ENCODE measurements around the gene BCL2L13. TPM values are rescaled to one million over a fixed set of nuclear protein-coding genes. Genes with fewer than 3 reads are reported as not detected.

The BCL2L13 gene
- total RNA-seq, 6 experiments from 2014 or later, result 26.2 to 44.5 (median 37.3) TPM

- WGBS (ENCODE audit: insufficient coverage, low coverage, low lambda C conversion rate, missing lambda C conversion rate), result 89% methylated on average over 4 of the region's 5 CpGs
- H3K27me3 ChIP-seq, result no peaks in the 10 kb centered on the region
- intact Hi-C loops (cut with DNase I), result no loop called here
- ATAC-seq (no peak), DNase-seq (no peak)
- peaks cover 0 to 17% (median 0%) of the 10 kb centered on the region in 4 donors for H3K4me1 ChIP-seq
- H3K27ac ChIP-seq, result no peak overlapping the region
- H3K4me3 ChIP-seq, result no peak overlapping the region
- H3K9me3 ChIP-seq, result no peaks in the 10 kb centered on the region
- no peaks in the 10 kb centered on the region for H3K36me3 ChIP-seq
- no peak for TF ChIP-seq CTCF (IDR thresholded peaks at IDR 0.05)
- TF ChIP-seq POLR2A (IDR thresholded peaks at IDR 0.05), result no peak
These were observed 71.5 kb downstream of the BCL2L13 start for GRCh38 chr22:17710023-17710422.

- Histone ChIP-seq H3K27ac (no peak overlapping the region), H3K36me3 (no peaks in the 10 kb centered on the region), H3K9me3 (no peaks in the 10 kb centered on the region), H3K4me1 (peaks cover 0 to 7% (median 0%) of the 10 kb centered on the region in 4 donors), H3K4me3 (no peak overlapping the region), H3K27me3 (no peaks in the 10 kb centered on the region)
- intact Hi-C loops (cut with DNase I), result no loop called here
- no peak for ATAC-seq
- no peak for TF ChIP-seq POLR2A (IDR thresholded peaks at IDR 0.05)
- TF ChIP-seq CTCF (IDR thresholded peaks at IDR 0.05), result no peak
- 87% methylated on average over 2 of the region's 2 CpGs for WGBS (ENCODE audit: insufficient coverage, low coverage, low lambda C conversion rate, missing lambda C conversion rate)
- DNase-seq, result no peak
These were observed 73.9 kb downstream of the BCL2L13 start for GRCh38 chr22:17712441-17712840.

- TF ChIP-seq CTCF (IDR thresholded peaks at IDR 0.05), result no peak
- Histone ChIP-seq H3K27ac (no peak overlapping the region), H3K4me1 (no peaks in the 10 kb centered on the region), H3K4me3 (no peak overlapping the region), H3K27me3 (no peaks in the 10 kb centered on the region), H3K9me3 (no peaks in the 10 kb centered on the region), H3K36me3 (no peaks in the 10 kb centered on the region)
- DNase-seq (no peak), ATAC-seq (no peak)
- intact Hi-C loops (cut with DNase I), result no loop called here
- WGBS (ENCODE audit: insufficient coverage, low coverage, low lambda C conversion rate, missing lambda C conversion rate), result 80% methylated on average over 2 of the region's 3 CpGs
These were observed 78.0 kb downstream of the BCL2L13 start for GRCh38 chr22:17716529-17716928.

GRCh38 chr22:17717708-17718107, 79.2 kb downstream of the BCL2L13 start:
- ATAC-seq, result no peak
- TF ChIP-seq POLR2A (IDR thresholded peaks at IDR 0.05) (no peak), CTCF (IDR thresholded peaks at IDR 0.05) (no peak)

GRCh38 chr22:17719911-17720310, 81.4 kb downstream of the BCL2L13 start:
- intact Hi-C loops (cut with DNase I), result no loop called here
- 87% methylated on average over 5 of the region's 5 CpGs for WGBS (ENCODE audit: insufficient coverage, low coverage, low lambda C conversion rate, missing lambda C conversion rate)
- no peak for TF ChIP-seq CTCF (IDR thresholded peaks at IDR 0.05)

More at GRCh38 chr22:17717708-17718107, 79.2 kb downstream of the BCL2L13 start:
- no peaks in the 10 kb centered on the region for H3K4me1 ChIP-seq
- no peaks in the 10 kb centered on the region for H3K27me3 ChIP-seq
- H3K27ac ChIP-seq, result no peak overlapping the region
- H3K9me3 ChIP-seq, result no peaks in the 10 kb centered on the region
- no peak for DNase-seq
- H3K36me3 ChIP-seq, result no peaks in the 10 kb centered on the region
- intact Hi-C loops (cut with DNase I), result no loop called here
- WGBS (ENCODE audit: insufficient coverage, low coverage, low lambda C conversion rate, missing lambda C conversion rate), result 100% methylated on average over 2 of the region's 4 CpGs
- H3K4me3 ChIP-seq, result no peak overlapping the region

More at GRCh38 chr22:17719911-17720310, 81.4 kb downstream of the BCL2L13 start:
- Histone ChIP-seq H3K4me1 (no peaks in the 10 kb centered on the region), H3K4me3 (no peak overlapping the region), H3K27ac (no peak overlapping the region), H3K9me3 (no peaks in the 10 kb centered on the region), H3K27me3 (no peaks in the 10 kb centered on the region), H3K36me3 (no peaks in the 10 kb centered on the region)
- DNase-seq (no peak), ATAC-seq (no peak)

Data from right lobe of liver (tissue), 6 donors.